Fibroblast of lung (primary cell): ENCODE results near the gene EFNB1. TPM values are rescaled to one million over a fixed set of nuclear protein-coding genes. Genes with fewer than 3 reads are reported as not detected.
A peak's percentile ranks its signal among the peaks of the same experiment; 100 is the strongest.

Experiments
- DNase-seq, 2 donors: peaks; one replicate each; pipeline versions ENCODE4 v3.0.0 to v3.0.0-alpha.2; 2010; ENCODE audit warnings: low read depth in 2 of 2
- H2AFZ ChIP-seq: 2 replicates; pipeline ENCODE4 v1.5.1; 2012; ENCODE audit warnings: low read length, control low read depth, inconsistent platforms
- H3K27ac ChIP-seq: 2 replicates; pipeline ENCODE4 v1.5.1; 2011; ENCODE audit warnings: low read length, control low read depth; ENCODE audit not compliant: insufficient read depth
- H3K27me3 ChIP-seq: 2 replicates; pipeline ENCODE4 v1.5.1; 2011; ENCODE audit warnings: mild to moderate bottlenecking, low read length; ENCODE audit not compliant: control insufficient read depth, insufficient read depth
- H3K36me3 ChIP-seq: 2 replicates; pipeline ENCODE4 v1.5.1; 2011; ENCODE audit warnings: low read length; ENCODE audit not compliant: control insufficient read depth, insufficient read depth
- H3K4me1 ChIP-seq: 2 replicates; pipeline ENCODE4 v1.5.1; 2011; ENCODE audit warnings: low read length; ENCODE audit not compliant: control insufficient read depth, insufficient read depth; ENCODE audit errors: extremely low read depth
- H3K4me2 ChIP-seq: 2 replicates; pipeline ENCODE4 v1.5.1; 2011; ENCODE audit warnings: low read length, control low read depth; ENCODE audit not compliant: insufficient read depth; ENCODE audit errors: extremely low read depth
- H3K4me3 ChIP-seq, 4 experiments: fragments of 200-600 bp in 1 of 4; sonication (generic) in 1 of 4; replicated peaks in 1 of 4; 2 replicates each; pipeline ENCODE4 v1.5.1; 2011 to 2016; ENCODE audit warnings: low read length in 4 of 4, low read depth in 3 of 4, mild to moderate bottlenecking in 3 of 4, control low read depth in 2 of 4, inconsistent platforms in 1 of 4, mixed read lengths in 1 of 4; ENCODE audit not compliant: insufficient read depth in 1 of 4; ENCODE audit errors: control extremely low read depth in 1 of 4
- H3K79me2 ChIP-seq: 2 replicates; pipeline ENCODE4 v1.5.1; 2012; ENCODE audit warnings: mild to moderate bottlenecking, low read length, inconsistent platforms; ENCODE audit not compliant: control insufficient read depth, insufficient read depth
- H3K9ac ChIP-seq: 2 replicates; pipeline ENCODE4 v1.5.1; 2011; ENCODE audit warnings: mild to moderate bottlenecking, low read length, control low read depth; ENCODE audit not compliant: insufficient read depth
- H3K9me3 ChIP-seq: 2 replicates; pipeline ENCODE4 v1.5.1; 2012; ENCODE audit warnings: low read depth, low read length; ENCODE audit not compliant: control insufficient read depth, insufficient read depth
- H4K20me1 ChIP-seq: 2 replicates; pipeline ENCODE4 v1.5.1; 2011; ENCODE audit warnings: low read length; ENCODE audit not compliant: control insufficient read depth, insufficient read depth; ENCODE audit errors: extremely low read depth
- CTCF ChIP-seq, 2 donors: IDR thresholded peaks in 1 of 2; conservative IDR thresholded peaks in 1 of 2; 1 replicate in 1 of 2; 2 replicates in 1 of 2; pipeline ENCODE4 v1.5.1; 2011 to 2012; ENCODE audit warnings: low read length in 2 of 2, control low read depth in 1 of 2, inconsistent platforms in 1 of 2, low read depth in 1 of 2, mild to moderate bottlenecking in 1 of 2
- EZH2 ChIP-seq: IDR thresholded peaks from 2 replicates; pipeline ENCODE4 v1.5.1; 2012; ENCODE audit warnings: low read length, control low read depth, mild to moderate bottlenecking; ENCODE audit errors: missing control alignments
- polyA plus RNA-seq, 2 donors: library from polyadenylated mRNA; depleted of rRNA in 1 of 2; stranded (reverse) in 1 of 2; unstranded in 1 of 2; fragments of >200 nt; gene quantifications; 2 replicates each; pipeline ENCODE4 v1.2.1, GENCODE V29; 2011 to 2012; ENCODE audit warnings: missing spikeins in 1 of 2
- total RNA-seq: library from RNA; depleted of rRNA; stranded (reverse); fragments of >200 nt; gene quantifications from 2 replicates; pipeline ENCODE4 v1.2.1, GENCODE V29; 2014

EFNB1 gene
- total and polyA plus RNA-seq, 2 donors (not counting 1 experiment from before 2014, with no cell fraction given) = 12.6 to 43.4 TPM

DNA sequence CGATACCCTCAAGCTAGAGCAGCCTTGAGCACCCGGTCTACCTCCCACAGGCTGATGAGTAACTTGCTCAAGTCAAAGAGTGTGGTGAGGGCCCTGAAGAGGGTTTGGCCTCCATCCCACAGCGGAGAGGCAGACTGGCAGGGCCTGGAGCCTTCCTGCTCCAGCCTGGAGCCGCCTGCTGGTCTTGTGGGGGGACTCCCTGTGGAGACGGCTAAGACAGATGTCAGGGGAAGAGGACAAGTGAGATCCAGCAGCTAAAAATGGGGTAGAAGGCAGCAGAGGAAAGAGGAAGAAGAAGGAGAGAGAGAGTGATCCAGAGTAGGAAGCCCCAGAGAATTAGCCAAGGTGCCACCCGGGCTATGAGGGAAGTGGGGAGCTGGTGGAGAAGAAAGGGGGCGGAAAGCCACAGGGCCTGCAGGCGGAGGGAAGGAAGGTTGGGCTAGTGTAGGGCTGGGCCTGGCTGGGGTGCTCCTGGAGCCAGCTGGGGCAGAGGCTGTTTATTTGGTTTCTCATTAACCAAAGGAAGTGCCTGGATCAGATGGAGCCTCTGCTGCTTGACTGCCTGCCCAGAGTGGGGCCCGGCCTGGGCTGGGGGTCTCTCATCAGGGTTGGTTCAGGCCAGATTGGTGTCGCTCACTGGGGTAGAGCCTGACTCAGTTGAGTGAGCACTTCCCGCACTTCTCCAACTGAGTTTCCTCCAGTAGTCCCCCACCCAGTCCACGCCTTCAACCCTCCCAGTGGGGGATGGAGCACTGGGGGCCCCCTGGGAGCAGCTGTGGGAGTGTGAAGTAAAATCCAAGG, 14.2 kb downstream of the EFNB1 start:
- Histone ChIP-seq H3K9me3 (no peaks in the 10 kb centered on the region), H3K9ac (no peak overlapping the region), H4K20me1 (no peaks in the 10 kb centered on the region), H3K79me2 (no peaks in the 10 kb centered on the region), H3K4me1 (no peaks in the 10 kb centered on the region), H3K36me3 (no peaks in the 10 kb centered on the region), H3K27me3 (no peaks in the 10 kb centered on the region), H3K27ac (no peak overlapping the region), H2AFZ (no peak overlapping the region), H3K4me2 (no peak overlapping the region), H3K4me3 (no peak overlapping the region)
- peak; percentile 33 to 67 for DNase-seq
- no peak for TF ChIP-seq CTCF (conservative IDR thresholded peaks at IDR 0.05 in 1 of 2, IDR thresholded peaks at IDR 0.05 in 1 of 2; ENCODE audit: low read depth in 1 of 2, low read length in 2 of 2)
- TF ChIP-seq EZH2 = no peak

DNA sequence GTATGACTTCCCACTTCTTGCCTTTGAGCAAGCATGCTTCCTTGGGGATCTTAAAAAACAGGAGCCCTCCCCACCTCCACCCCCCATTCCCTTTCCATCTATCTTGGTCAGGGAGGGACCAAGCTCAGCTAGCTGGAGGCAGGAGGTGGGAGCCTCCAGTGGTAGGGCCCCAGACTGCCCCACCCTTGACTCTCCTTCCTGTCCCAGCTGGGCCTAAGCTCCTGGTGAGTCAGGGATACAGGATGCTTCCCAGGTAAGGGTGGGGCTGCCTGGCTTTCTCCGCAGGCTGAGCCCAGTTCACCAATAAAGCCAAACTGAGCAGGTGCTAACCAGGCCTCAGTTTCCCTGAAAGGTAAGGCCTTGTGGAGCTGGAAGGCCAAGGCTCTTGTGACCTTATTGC, 15.2 kb downstream of the EFNB1 start:
- DNase-seq = no peak
- Histone ChIP-seq H4K20me1 (no peaks in the 10 kb centered on the region), H3K9me3 (no peaks in the 10 kb centered on the region), H2AFZ (no peak overlapping the region), H3K79me2 (no peaks in the 10 kb centered on the region), H3K4me1 (no peaks in the 10 kb centered on the region), H3K4me3 (no peak overlapping the region), H3K4me2 (no peak overlapping the region), H3K9ac (no peak overlapping the region), H3K27ac (no peak overlapping the region), H3K27me3 (no peaks in the 10 kb centered on the region), H3K36me3 (no peaks in the 10 kb centered on the region)
- TF ChIP-seq CTCF (conservative IDR thresholded peaks at IDR 0.05 in 1 of 2, IDR thresholded peaks at IDR 0.05 in 1 of 2; ENCODE audit: low read depth in 1 of 2, low read length in 2 of 2) = no peak
- TF ChIP-seq EZH2 = no peak

DNA sequence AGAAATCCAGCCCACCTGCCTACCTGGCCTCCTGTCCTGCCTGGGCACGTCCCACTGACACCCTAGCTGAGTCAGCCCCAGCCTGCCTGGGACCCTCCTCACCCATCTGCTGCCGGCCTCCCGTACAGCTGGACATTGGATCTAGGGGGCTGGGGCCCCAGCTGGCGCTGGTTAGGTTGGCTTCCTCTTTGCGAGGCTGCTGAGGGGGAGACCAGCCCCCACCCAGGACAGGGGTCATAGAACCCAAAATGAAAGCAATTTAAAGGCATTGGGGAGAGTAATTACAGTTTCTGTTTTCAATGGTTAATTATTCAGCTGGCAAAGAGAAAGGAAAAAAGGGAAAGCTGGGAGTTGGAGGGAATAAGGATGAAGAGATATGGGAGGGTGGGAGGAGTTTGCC, 15.8 kb downstream of the EFNB1 start:
- Histone ChIP-seq H3K79me2 (no peaks in the 10 kb centered on the region), H2AFZ (no peak overlapping the region), H3K4me3 (no peak overlapping the region), H3K36me3 (no peaks in the 10 kb centered on the region), H3K9ac (no peak overlapping the region), H4K20me1 (no peaks in the 10 kb centered on the region), H3K9me3 (no peaks in the 10 kb centered on the region), H3K4me2 (no peak overlapping the region), H3K27ac (no peak overlapping the region), H3K27me3 (no peaks in the 10 kb centered on the region), H3K4me1 (no peaks in the 10 kb centered on the region)
- no peak for DNase-seq
- no peak for TF ChIP-seq CTCF (conservative IDR thresholded peaks at IDR 0.05 in 1 of 2, IDR thresholded peaks at IDR 0.05 in 1 of 2; ENCODE audit: low read depth in 1 of 2, low read length in 2 of 2)
- no peak for TF ChIP-seq EZH2
